ENCODE data around the gene LPAR6. TPM values are rescaled to one million over a fixed set of nuclear protein-coding genes. Genes with fewer than 3 reads are reported as not detected.
A peak's percentile ranks its signal among the peaks of the same experiment; 100 is the strongest.

Gene LPAR6
- total RNA-seq, 1 experiment from 2014 or later, result 3.6 TPM

GRCh38 chr13:48446464-48446863 is 33.6 kb upstream of the LPAR6 start:
- no peaks in the 10 kb centered on the region for H3K36me3 ChIP-seq (ENCODE audit: low read depth, low read length)
- H3K4me1 ChIP-seq (ENCODE audit: insufficient read depth, low read length), result peaks cover 45% of the 10 kb centered on the region
- no peaks in the 10 kb centered on the region for H3K79me2 ChIP-seq (ENCODE audit: low read length)
- no peaks in the 10 kb centered on the region for H3K27me3 ChIP-seq (ENCODE audit: low read length)
- H3K9me2 ChIP-seq (replicated peaks; ENCODE audit: low read length), result no peaks in the 10 kb centered on the region
- H3K4me2 ChIP-seq (ENCODE audit: low read length), result peak overlapping the region; percentile 45; the same call in 1 of the 2 replicates
- CTCF ChIA-PET, result no interaction called here
- ATAC-seq (peak; percentile 72), DNase-seq (peak; percentile 68)
- no peaks in the 10 kb centered on the region for H4K20me1 ChIP-seq (ENCODE audit: low read length)
- H3F3A ChIP-seq (ENCODE audit: low read length, unreplicated experiment), result peaks cover 3% of the 10 kb centered on the region
- no TSS peak for BruUV-seq (replicated peaks)
- peak overlapping the region; percentile 62 for H3K27ac ChIP-seq (ENCODE audit: low read length)
- no peak for TF ChIP-seq EZH2 (IDR thresholded peaks at IDR 0.05; ENCODE audit: low read length, unreplicated experiment)
- TF ChIP-seq, protein P1, sequence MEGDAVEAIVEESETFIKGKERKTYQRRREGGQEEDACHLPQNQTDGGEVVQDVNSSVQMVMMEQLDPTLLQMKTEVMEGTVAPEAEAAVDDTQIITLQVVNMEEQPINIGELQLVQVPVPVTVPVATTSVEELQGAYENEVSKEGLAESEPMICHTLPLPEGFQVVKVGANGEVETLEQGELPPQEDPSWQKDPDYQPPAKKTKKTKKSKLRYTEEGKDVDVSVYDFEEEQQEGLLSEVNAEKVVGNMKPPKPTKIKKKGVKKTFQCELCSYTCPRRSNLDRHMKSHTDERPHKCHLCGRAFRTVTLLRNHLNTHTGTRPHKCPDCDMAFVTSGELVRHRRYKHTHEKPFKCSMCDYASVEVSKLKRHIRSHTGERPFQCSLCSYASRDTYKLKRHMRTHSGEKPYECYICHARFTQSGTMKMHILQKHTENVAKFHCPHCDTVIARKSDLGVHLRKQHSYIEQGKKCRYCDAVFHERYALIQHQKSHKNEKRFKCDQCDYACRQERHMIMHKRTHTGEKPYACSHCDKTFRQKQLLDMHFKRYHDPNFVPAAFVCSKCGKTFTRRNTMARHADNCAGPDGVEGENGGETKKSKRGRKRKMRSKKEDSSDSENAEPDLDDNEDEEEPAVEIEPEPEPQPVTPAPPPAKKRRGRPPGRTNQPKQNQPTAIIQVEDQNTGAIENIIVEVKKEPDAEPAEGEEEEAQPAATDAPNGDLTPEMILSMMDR (conservative IDR thresholded peaks at IDR 0.05; ENCODE audit: low read depth, low read length), result no peak
- TF ChIP-seq EZH2phosphoT487 (IDR thresholded peaks at IDR 0.05; ENCODE audit: borderline replicate concordance, low read length), result no peak
- intact Hi-C loops (cut with micrococcal nuclease), result no loop called here
- H2AFZ ChIP-seq (ENCODE audit: low read length), result no peak overlapping the region
- POLR2A ChIA-PET (ENCODE audit: unreplicated experiment), result no interaction called here
- H3K9ac ChIP-seq (ENCODE audit: low read length), result no peak overlapping the region
- H3K4me3 ChIP-seq (ENCODE audit: low read length), result no peak overlapping the region
- no peaks in the 10 kb centered on the region for H3K9me3 ChIP-seq (ENCODE audit: low read length)

- H3K79me2 ChIP-seq (ENCODE audit: low read length), result no peaks in the 10 kb centered on the region
- no peaks in the 10 kb centered on the region for H3K9me2 ChIP-seq (replicated peaks; ENCODE audit: low read length)
- no peaks in the 10 kb centered on the region for H3K36me3 ChIP-seq (ENCODE audit: low read depth, low read length)
- H3K27me3 ChIP-seq (ENCODE audit: low read length), result no peaks in the 10 kb centered on the region
- no peaks in the 10 kb centered on the region for H3K9me3 ChIP-seq (ENCODE audit: low read length)
- BruUV-seq (replicated peaks), result no TSS peak
- no peak for DNase-seq
- no peak overlapping the region for H3K27ac ChIP-seq (ENCODE audit: low read length)
- H3K4me2 ChIP-seq (ENCODE audit: low read length), result no peak overlapping the region
- H3F3A ChIP-seq (ENCODE audit: low read length, unreplicated experiment), result peaks cover 3% of the 10 kb centered on the region
- no peak for ATAC-seq
- H3K4me1 ChIP-seq (ENCODE audit: insufficient read depth, low read length), result peaks cover 27% of the 10 kb centered on the region
- H3K9ac ChIP-seq (ENCODE audit: low read length), result no peak overlapping the region
- ChIA-PET POLR2A (ENCODE audit: unreplicated experiment) (no interaction called here), CTCF (no interaction called here)
- intact Hi-C loops (cut with micrococcal nuclease), result no loop called here
- TF ChIP-seq EZH2phosphoT487 (IDR thresholded peaks at IDR 0.05; ENCODE audit: borderline replicate concordance, low read length) (no peak), EZH2 (IDR thresholded peaks at IDR 0.05; ENCODE audit: low read length, unreplicated experiment) (no peak)
- TF ChIP-seq, protein P1 (conservative IDR thresholded peaks at IDR 0.05; ENCODE audit: low read depth, low read length), result no peak
- H4K20me1 ChIP-seq (ENCODE audit: low read length), result no peaks in the 10 kb centered on the region
- no peak overlapping the region for H3K4me3 ChIP-seq (ENCODE audit: low read length)
- no peak overlapping the region for H2AFZ ChIP-seq (ENCODE audit: low read length)
Measured at GRCh38 chr13:48443442-48444208, 30.7 kb upstream of the LPAR6 start.

DNA sequence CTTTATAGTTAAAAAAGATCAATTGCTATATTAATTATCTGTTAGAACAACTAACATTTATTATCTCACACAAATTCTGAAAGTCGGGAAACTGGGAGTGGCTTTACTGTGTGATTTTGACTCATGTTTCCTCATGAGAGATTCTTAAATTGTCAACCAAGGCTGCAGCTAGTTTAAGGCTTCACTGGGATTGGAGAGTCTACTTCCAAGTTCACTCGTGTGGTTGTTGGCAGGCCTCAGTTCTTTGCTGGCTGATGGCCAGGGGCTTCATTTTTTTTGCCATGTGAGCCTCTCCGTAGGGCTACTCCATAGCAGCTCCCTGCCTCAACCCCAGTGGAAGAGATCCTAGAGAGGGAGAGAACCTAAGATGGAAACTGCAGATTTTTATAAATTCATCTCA is 24.5 kb upstream of the LPAR6 start:
- DNase-seq (no peak), ATAC-seq (no peak)
- H3K9me3 ChIP-seq (ENCODE audit: low read length), result no peaks in the 10 kb centered on the region
- H3K79me2 ChIP-seq (ENCODE audit: low read length), result no peaks in the 10 kb centered on the region
- ChIA-PET POLR2A (ENCODE audit: unreplicated experiment) (no interaction called here), CTCF (no interaction called here)
- no peak overlapping the region for H2AFZ ChIP-seq (ENCODE audit: low read length)
- no peak overlapping the region for H3K9ac ChIP-seq (ENCODE audit: low read length)
- no peaks in the 10 kb centered on the region for H3K36me3 ChIP-seq (ENCODE audit: low read depth, low read length)
- H3K27me3 ChIP-seq (ENCODE audit: low read length), result no peaks in the 10 kb centered on the region
- no peak overlapping the region for H3K27ac ChIP-seq (ENCODE audit: low read length)
- no peaks in the 10 kb centered on the region for H4K20me1 ChIP-seq (ENCODE audit: low read length)
- H3K9me2 ChIP-seq (replicated peaks; ENCODE audit: low read length), result no peaks in the 10 kb centered on the region
- TF ChIP-seq, protein P1 (conservative IDR thresholded peaks at IDR 0.05; ENCODE audit: low read depth, low read length), result no peak
- TF ChIP-seq EZH2phosphoT487 (IDR thresholded peaks at IDR 0.05; ENCODE audit: borderline replicate concordance, low read length) (no peak), EZH2 (IDR thresholded peaks at IDR 0.05; ENCODE audit: low read length, unreplicated experiment) (no peak)
- BruUV-seq (replicated peaks), result no TSS peak
- no peak overlapping the region for H3K4me2 ChIP-seq (ENCODE audit: low read length)
- no peaks in the 10 kb centered on the region for H3K4me1 ChIP-seq (ENCODE audit: insufficient read depth, low read length)
- no peak overlapping the region for H3K4me3 ChIP-seq (ENCODE audit: low read length)
- intact Hi-C loops (cut with micrococcal nuclease), result no loop called here
- no peaks in the 10 kb centered on the region for H3F3A ChIP-seq (ENCODE audit: low read length, unreplicated experiment)

Measured in PC-3 (cell line).